Left lung (tissue), 10 donors: ENCODE measurements around the gene BTRC. TPM values are rescaled to one million over a fixed set of nuclear protein-coding genes. Genes with fewer than 3 reads are reported as not detected.

Experiments used
- ATAC-seq: fragments of 200-7000 bp; cut with Tn5 transposase; one replicate; pipeline ENCODE4 v1.9.1; 2020; ENCODE audit warnings: moderate library complexity
- DNase-seq, 4 donors: peaks; one replicate each; pipeline ENCODE4 v3.0.0-alpha.2; 2013 to 2020
- H3K27ac ChIP-seq, 2 donors: fragments of 200-600 bp; sonication (generic) in 1 of 2; one replicate each; pipeline versions ENCODE4 v1.5.0 to v1.8.0; 2020 to 2021
- H3K27me3 ChIP-seq, 2 donors: fragments of 200-600 bp; sonication (generic) in 1 of 2; one replicate each; pipeline versions ENCODE4 v1.5.0 to v1.8.0; 2020 to 2021
- H3K36me3 ChIP-seq, 2 donors: fragments of 200-600 bp; sonication (generic) in 1 of 2; one replicate each; pipeline versions ENCODE4 v1.5.0 to v1.8.0; 2020 to 2021
- H3K4me1 ChIP-seq, 2 donors: fragments of 200-600 bp; one replicate each; pipeline ENCODE4 v1.8.0; 2021
- H3K4me3 ChIP-seq, 2 donors: fragments of 200-600 bp; sonication (generic) in 1 of 2; one replicate each; pipeline versions ENCODE4 v1.5.0 to v1.8.0; 2020 to 2021; ENCODE audit warnings: mild to moderate bottlenecking in 1 of 2
- H3K9me3 ChIP-seq, 2 donors: fragments of 200-600 bp; sonication (generic) in 1 of 2; one replicate each; pipeline versions ENCODE4 v1.5.0 to v1.8.0; 2020 to 2021
- CTCF ChIP-seq, 2 donors: fragments of 200-600 bp; sonication (generic) in 1 of 2; IDR thresholded peaks; one replicate each; pipeline versions ENCODE4 v1.5.0 to v1.8.0; 2021; ENCODE audit warnings: antibody characterized with exemption in 2 of 2
- intact Hi-C, 2 donors: fragments of 100-400 bp; cut with DNase I; formaldehyde crosslinking; loops; one replicate each; pipeline versions ENCODE4 v1.11.2 to v1.14.2; 2022
- polyA plus RNA-seq, 6 donors: library from polyadenylated mRNA; unstranded; fragments of 120-200 nt; gene quantifications; one replicate each; pipeline ENCODE4 v1.2.1, GENCODE V29; 2013; ENCODE audit not compliant: insufficient read length in 6 of 6
- total RNA-seq, 2 donors: library from RNA; stranded (reverse); fragmentation: NEBNext Ultra II Directional; extraction: Animal tissue kit (Norgen Biotek cat#: 25700); gene quantifications; one replicate each; pipeline ENCODE4 v1.2.1, GENCODE V29; 2021
- donor health status: DM: no; HTN: yes; CAD: no.
- donor health status: DM: no; HTN: no; CAD: no.

Gene BTRC
- total and polyA plus RNA-seq, 8 donors, result 16.8 to 28.7 (median 25.1) TPM

DNA sequence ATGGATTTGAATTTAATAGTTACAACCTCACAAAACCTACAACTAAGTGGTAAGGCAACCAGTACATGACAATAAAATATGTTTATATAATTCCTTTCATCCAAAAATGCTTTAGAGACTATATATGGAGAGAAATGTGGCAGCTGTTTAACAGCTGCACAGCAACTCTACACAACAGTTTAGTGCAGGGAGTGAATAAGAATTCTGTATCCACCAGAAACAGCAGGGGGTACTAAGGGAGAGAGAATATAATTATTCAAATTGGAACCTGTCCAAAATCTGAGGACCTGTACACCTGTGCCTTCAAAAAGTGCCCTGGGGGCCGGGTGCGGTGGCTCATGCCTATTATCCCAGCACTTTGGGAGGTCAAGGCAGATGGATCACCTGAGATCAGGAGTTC lies 184.5 kb downstream of the BTRC start:
- no peak for TF ChIP-seq CTCF (IDR thresholded peaks at IDR 0.05)
- intact Hi-C loops, result no loop called here
- Histone ChIP-seq H3K4me1 (no peaks in the 10 kb centered on the region), H3K27me3 (no peaks in the 10 kb centered on the region), H3K36me3 (peaks cover 0 to 24% of the 10 kb centered on the region in 2 donors), H3K4me3 (no peak overlapping the region), H3K27ac (no peak overlapping the region), H3K9me3 (no peaks in the 10 kb centered on the region)
- ATAC-seq (no peak), DNase-seq (no peak)

DNA sequence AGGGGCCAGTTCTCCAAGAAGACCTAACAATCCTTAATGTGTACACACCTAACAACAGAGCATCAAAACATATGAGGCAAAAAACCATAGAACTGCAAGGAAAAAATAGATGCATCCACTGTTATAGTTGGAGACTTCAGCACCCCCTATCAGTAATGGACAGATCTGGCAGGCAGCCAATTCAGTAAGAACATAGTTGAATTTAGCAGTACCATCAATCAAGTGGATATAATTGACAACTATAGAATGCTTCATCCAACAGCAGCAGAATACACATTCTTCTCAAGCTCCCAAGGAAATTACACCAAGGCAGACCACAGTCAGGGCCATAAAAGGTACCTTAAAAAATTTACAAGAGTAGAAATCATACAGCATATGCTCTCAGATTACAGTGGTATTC lies 191.9 kb downstream of the BTRC start:
- ATAC-seq (no peak), DNase-seq (no peak)
- Histone ChIP-seq H3K4me1 (no peaks in the 10 kb centered on the region), H3K27ac (no peak overlapping the region), H3K9me3 (no peaks in the 10 kb centered on the region), H3K4me3 (no peak overlapping the region), H3K27me3 (no peaks in the 10 kb centered on the region), H3K36me3 (peaks cover 0 to 11% of the 10 kb centered on the region in 2 donors)
- no peak for TF ChIP-seq CTCF (IDR thresholded peaks at IDR 0.05)
- intact Hi-C loops, result no loop called here

DNA sequence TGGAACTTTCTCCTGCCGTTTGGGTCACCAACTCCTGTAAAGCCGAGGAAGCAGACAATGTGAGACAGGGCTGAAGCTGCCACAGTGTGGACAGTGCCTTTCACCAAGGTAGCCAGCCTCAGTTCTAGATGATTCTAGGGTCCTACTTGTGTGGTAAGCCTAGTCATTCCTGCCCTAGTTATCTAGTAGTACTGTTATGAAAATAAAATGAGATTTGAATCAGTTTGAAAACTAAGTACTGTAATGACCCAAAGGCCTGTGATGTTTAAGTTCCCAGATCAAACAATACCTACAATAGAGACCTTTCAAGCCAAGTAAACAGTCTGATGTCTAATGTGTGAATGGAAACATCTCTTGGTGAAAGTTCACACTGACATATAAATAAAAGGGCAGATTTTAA lies 197.0 kb downstream of the BTRC start:
- Histone ChIP-seq H3K36me3 (peaks cover 0 to 37% of the 10 kb centered on the region in 2 donors), H3K4me3 (no peak overlapping the region), H3K4me1 (no peaks in the 10 kb centered on the region), H3K9me3 (no peaks in the 10 kb centered on the region), H3K27me3 (no peaks in the 10 kb centered on the region), H3K27ac (no peak overlapping the region)
- ATAC-seq, result no peak
- intact Hi-C loops, result no loop called here
- DNase-seq, result no peak
- TF ChIP-seq CTCF (IDR thresholded peaks at IDR 0.05), result no peak

DNA sequence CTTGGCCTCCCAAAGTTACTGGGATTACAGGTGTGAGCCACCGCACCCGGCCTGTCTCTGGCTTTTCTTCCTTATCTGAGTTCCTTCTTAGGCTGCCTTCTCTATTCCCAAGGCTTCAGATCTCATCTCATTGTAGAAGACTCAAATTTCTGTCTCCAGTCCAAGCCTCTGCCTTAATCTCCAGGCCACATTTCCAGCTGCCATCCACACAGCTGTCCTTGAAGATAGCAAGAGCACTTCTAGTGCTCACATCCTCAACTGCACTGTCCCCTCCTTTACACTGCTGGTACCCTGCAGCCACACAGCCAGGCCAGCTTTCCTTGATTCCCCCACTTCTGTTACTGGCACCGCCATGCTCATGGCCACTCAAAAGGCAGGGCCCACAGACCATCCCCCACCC lies 198.5 kb downstream of the BTRC start:
- no peak overlapping the region for H3K4me3 ChIP-seq
- TF ChIP-seq CTCF (IDR thresholded peaks at IDR 0.05), result no peak
- no peaks in the 10 kb centered on the region for H3K4me1 ChIP-seq
- no peaks in the 10 kb centered on the region for H3K9me3 ChIP-seq
- peaks cover 0 to 37% of the 10 kb centered on the region in 2 donors for H3K36me3 ChIP-seq
- H3K27me3 ChIP-seq, result no peaks in the 10 kb centered on the region
- intact Hi-C loops, result no loop called here
- ATAC-seq, result no peak
- DNase-seq, result no peak
- no peak overlapping the region for H3K27ac ChIP-seq

DNA sequence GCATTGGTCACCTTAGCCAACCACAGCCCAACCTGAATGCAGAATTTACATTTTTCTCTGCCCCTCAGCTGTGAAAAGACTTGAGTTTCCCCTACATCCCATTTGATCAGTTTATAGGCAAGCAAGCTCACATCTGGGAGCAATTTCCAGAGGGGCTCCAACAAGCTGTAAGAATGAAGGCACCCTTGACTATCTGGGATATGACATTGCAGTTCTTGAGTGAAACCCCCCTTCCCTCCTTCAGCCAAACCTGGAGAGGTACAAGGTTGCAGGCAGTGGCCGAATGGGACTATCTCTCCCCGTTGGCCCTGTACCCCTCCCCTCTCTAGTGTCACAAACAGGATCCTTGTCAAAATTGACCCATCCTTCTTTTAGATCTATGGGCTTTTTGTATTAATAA lies 203.6 kb downstream of the BTRC start:
- no peak for ATAC-seq
- Histone ChIP-seq H3K27me3 (peaks cover 0 to 29% of the 10 kb centered on the region in 2 donors), H3K9me3 (no peaks in the 10 kb centered on the region), H3K27ac (no peak overlapping the region), H3K4me1 (no peaks in the 10 kb centered on the region), H3K36me3 (peaks cover 0 to 16% of the 10 kb centered on the region in 2 donors), H3K4me3 (no peak overlapping the region)
- intact Hi-C loops, result no loop called here
- DNase-seq, result no peak
- no peak for TF ChIP-seq CTCF (IDR thresholded peaks at IDR 0.05)
